Cardiac muscle cell (in vitro differentiated cells and primary cell): ENCODE measurements around the gene CEMIP. TPM values are rescaled to one million over a fixed set of nuclear protein-coding genes. Genes with fewer than 3 reads are reported as not detected.

ENCODE experiments used
- DNase-seq, 2 donors: peaks; one replicate each; pipeline versions ENCODE4 v3.0.0 to v3.0.0-alpha.2; 2010 to 2017; ENCODE audit warnings: low read depth in 1 of 2, low spot score in 1 of 2
- H3K27ac ChIP-seq: fragments of 200-600 bp; sonication (generic); 2 replicates; pipeline ENCODE4 v1.5.1; 2016
- H3K27me3 ChIP-seq: fragments of 200-600 bp; sonication (generic); 2 replicates; pipeline ENCODE4 v1.6.0; 2016; ENCODE audit warnings: control low read depth
- H3K36me3 ChIP-seq: fragments of 200-600 bp; sonication (generic); 2 replicates; pipeline ENCODE4 v1.5.1; 2016; ENCODE audit warnings: control low read depth
- H3K4me1 ChIP-seq: fragments of 200-600 bp; sonication (generic); 2 replicates; pipeline ENCODE4 v1.8.1; 2017; ENCODE audit warnings: low read depth, mild to moderate bottlenecking, mixed run types
- H3K4me3 ChIP-seq: fragments of 200-600 bp; sonication (generic); 2 replicates; pipeline ENCODE4 v1.5.1; 2016; ENCODE audit warnings: mild to moderate bottlenecking
- H3K9me3 ChIP-seq: fragments of 200-600 bp; sonication (generic); 2 replicates; pipeline ENCODE4 v1.5.1; 2017; ENCODE audit warnings: low read depth, mild to moderate bottlenecking, control low read depth
- CTCF ChIP-seq: IDR thresholded peaks from 2 replicates; pipeline ENCODE4 v1.5.1; 2012; ENCODE audit warnings: low read depth, mild to moderate bottlenecking, low read length
- polyA plus RNA-seq: library from polyadenylated mRNA; unstranded; fragments of >200 nt; fragmentation: Nextera tagmentation; extraction: Ambion mirVana; gene quantifications from 2 replicates; pipeline ENCODE4 v1.2.1, GENCODE V29; 2016
- total RNA-seq: library from RNA; depleted of rRNA; stranded (reverse); fragments of >200 nt; gene quantifications from 2 replicates; pipeline ENCODE4 v1.2.3, GENCODE V29; 2016

CEMIP gene
- total and polyA plus RNA-seq, 2 experiments from 2014 or later = 0.12 to 1.9 TPM

- H3K4me3 ChIP-seq = no peak overlapping the region
- peak in 1 of 2 donors; percentile 21 for DNase-seq
- no peaks in the 10 kb centered on the region for H3K36me3 ChIP-seq
- H3K27me3 ChIP-seq = no peaks in the 10 kb centered on the region
- H3K9me3 ChIP-seq = no peaks in the 10 kb centered on the region
- no peak for TF ChIP-seq CTCF
- H3K4me1 ChIP-seq = no peaks in the 10 kb centered on the region
- no peak overlapping the region for H3K27ac ChIP-seq
Measured at GRCh38 chr15:80856809-80857377, 77.7 kb downstream of the CEMIP start.

GRCh38 chr15:80861731-80862170, 82.6 kb downstream of the CEMIP start:
- Histone ChIP-seq H3K4me1 (no peaks in the 10 kb centered on the region), H3K27ac (no peak overlapping the region), H3K4me3 (no peak overlapping the region), H3K9me3 (no peaks in the 10 kb centered on the region), H3K27me3 (no peaks in the 10 kb centered on the region), H3K36me3 (no peaks in the 10 kb centered on the region)
- DNase-seq = no peak
- TF ChIP-seq CTCF = no peak

GRCh38 chr15:80864666-80865065, 85.5 kb downstream of the CEMIP start:
- H3K4me3 ChIP-seq = no peak overlapping the region
- TF ChIP-seq CTCF = no peak
- no peaks in the 10 kb centered on the region for H3K9me3 ChIP-seq
- DNase-seq = no peak
- no peaks in the 10 kb centered on the region for H3K36me3 ChIP-seq
- H3K27me3 ChIP-seq = no peaks in the 10 kb centered on the region
- H3K27ac ChIP-seq = no peak overlapping the region
- peaks cover 6% of the 10 kb centered on the region for H3K4me1 ChIP-seq

- no peaks in the 10 kb centered on the region for H3K27me3 ChIP-seq
- peak in 1 of 2 donors; percentile 64 for DNase-seq
- no peaks in the 10 kb centered on the region for H3K9me3 ChIP-seq
Measured at GRCh38 chr15:80866936-80867335, 87.8 kb downstream of the CEMIP start.

GRCh38 chr15:80870366-80870765, 91.2 kb downstream of the CEMIP start:
- no peak for TF ChIP-seq CTCF
- no peaks in the 10 kb centered on the region for H3K36me3 ChIP-seq
- DNase-seq = no peak
- H3K9me3 ChIP-seq = no peaks in the 10 kb centered on the region
- H3K27me3 ChIP-seq = no peaks in the 10 kb centered on the region
- no peak overlapping the region for H3K27ac ChIP-seq
- H3K4me3 ChIP-seq = no peak overlapping the region
- peaks cover 6% of the 10 kb centered on the region for H3K4me1 ChIP-seq

More at GRCh38 chr15:80866936-80867335, 87.8 kb downstream of the CEMIP start:
- peaks cover 6% of the 10 kb centered on the region for H3K4me1 ChIP-seq
- peak overlapping the region; percentile 10 for H3K27ac ChIP-seq
- H3K4me3 ChIP-seq = no peak overlapping the region
- TF ChIP-seq CTCF = no peak
- H3K36me3 ChIP-seq = no peaks in the 10 kb centered on the region
